NT2/D1 (cell line): ENCODE data around the gene VANGL1.

Source experiments
- DNase-seq: peaks from one replicate; pipeline ENCODE4 v3.0.0-alpha.2; 2011; ENCODE audit warnings: low read depth, low spot score
- H3K27me3 ChIP-seq: 2 replicates; pipeline ENCODE4 v1.6.0; 2011; ENCODE audit warnings: mild to moderate bottlenecking; ENCODE audit not compliant: insufficient read length, insufficient read depth
- H3K36me3 ChIP-seq: 2 replicates; pipeline ENCODE4 v1.6.1; 2011; ENCODE audit warnings: mild to moderate bottlenecking, low read length, mixed read lengths; ENCODE audit not compliant: insufficient read depth, insufficient read length
- H3K4me1 ChIP-seq: 2 replicates; pipeline ENCODE4 v1.5.1; 2011; ENCODE audit not compliant: insufficient read depth, insufficient read length
- H3K4me3 ChIP-seq: 2 replicates; pipeline ENCODE4 v1.5.1; 2011; ENCODE audit warnings: low read depth; ENCODE audit not compliant: insufficient read length
- H3K9ac ChIP-seq: 2 replicates; pipeline ENCODE4 v1.6.0; 2011; ENCODE audit warnings: low read depth; ENCODE audit not compliant: insufficient read length
- H3K9me3 ChIP-seq: 2 replicates; pipeline ENCODE4 v1.5.1; 2011; ENCODE audit warnings: mild to moderate bottlenecking, low read length; ENCODE audit not compliant: insufficient read depth
- SUZ12 ChIP-seq: IDR thresholded peaks from 2 replicates; pipeline ENCODE4 v1.6.1; 2011; ENCODE audit not compliant: insufficient read length, insufficient read depth; ENCODE audit errors: extremely low read depth
- YY1 ChIP-seq: IDR thresholded peaks from 2 replicates; pipeline ENCODE4 v1.6.1; 2011; ENCODE audit not compliant: insufficient read length, insufficient read depth
- ZNF274 ChIP-seq: IDR thresholded peaks from 2 replicates; pipeline ENCODE4 v1.6.1; 2011; ENCODE audit warnings: mild to moderate bottlenecking, low read depth, low read length

Gene VANGL1

DNA sequence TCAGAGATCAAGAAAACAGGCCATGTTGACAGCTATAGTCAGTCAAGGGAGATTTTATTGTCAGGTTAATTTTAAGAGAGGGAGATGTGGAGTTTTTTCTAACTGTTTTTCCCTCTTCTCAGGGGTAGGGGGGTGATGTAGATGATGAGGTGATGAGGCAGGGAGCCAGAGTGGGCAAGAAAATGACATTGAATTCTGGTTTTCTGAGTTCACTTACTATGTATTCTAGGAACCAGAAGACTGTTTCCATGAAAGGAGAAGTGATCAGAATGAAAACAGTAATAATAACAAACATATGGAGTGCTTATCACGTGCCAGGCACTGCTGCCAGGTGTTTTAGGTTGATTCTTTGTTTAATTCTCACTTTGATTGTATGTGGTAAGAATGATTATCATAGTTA lies 86.6 kb downstream of the VANGL1 start:
- no peaks in the 10 kb centered on the region for H3K27me3 ChIP-seq
- no peak for DNase-seq
- no peaks in the 10 kb centered on the region for H3K4me1 ChIP-seq
- no peaks in the 10 kb centered on the region for H3K9me3 ChIP-seq
- no peak overlapping the region for H3K9ac ChIP-seq
- TF ChIP-seq ZNF274 (no peak), YY1 (no peak), SUZ12 (no peak)
- H3K36me3 ChIP-seq: no peaks in the 10 kb centered on the region
- H3K4me3 ChIP-seq: no peak overlapping the region

DNA sequence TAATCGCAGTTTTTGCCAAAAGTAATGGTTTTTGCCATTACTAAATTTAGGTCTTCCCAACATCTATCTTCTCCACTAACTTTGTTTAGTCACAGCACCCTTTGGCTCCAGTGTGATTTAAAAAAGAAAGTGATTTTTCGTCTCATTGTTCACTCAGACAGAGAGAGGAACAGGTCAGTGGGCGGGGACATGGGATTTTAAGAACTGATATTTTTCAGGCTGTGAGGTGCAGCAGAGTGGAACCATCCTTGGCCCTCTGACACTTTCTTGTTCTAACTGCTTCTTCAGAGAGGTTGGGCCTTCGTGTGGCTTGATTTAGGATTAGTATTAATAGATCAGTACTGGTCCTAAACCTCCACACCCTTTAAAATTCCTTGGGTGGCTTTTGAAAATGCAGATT lies 88.0 kb downstream of the VANGL1 start:
- no peaks in the 10 kb centered on the region for H3K4me1 ChIP-seq
- H3K4me3 ChIP-seq: no peak overlapping the region
- H3K9me3 ChIP-seq: no peaks in the 10 kb centered on the region
- H3K27me3 ChIP-seq: no peaks in the 10 kb centered on the region
- no peak for TF ChIP-seq SUZ12
- TF ChIP-seq YY1: no peak
- no peak for TF ChIP-seq ZNF274
- no peak for DNase-seq
- no peak overlapping the region for H3K9ac ChIP-seq
- no peaks in the 10 kb centered on the region for H3K36me3 ChIP-seq

DNA sequence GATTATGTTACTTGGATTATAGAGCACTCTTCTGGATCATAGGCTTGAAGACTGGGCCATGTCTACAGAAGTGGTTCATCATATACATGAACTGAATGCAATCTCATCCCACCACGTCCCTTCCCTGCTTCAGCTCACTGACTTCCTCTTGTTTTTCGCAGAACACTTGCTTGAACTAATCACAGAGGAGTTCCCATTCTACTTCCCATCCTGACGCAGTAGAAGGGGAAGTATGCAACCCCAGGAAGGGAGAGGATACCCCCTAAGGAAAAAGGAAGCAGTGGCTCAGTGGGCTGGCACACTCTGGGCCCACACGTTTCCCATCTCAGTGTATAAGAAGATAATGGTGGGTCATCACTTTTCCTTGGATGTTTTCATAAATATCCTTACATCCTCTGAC lies 90.5 kb downstream of the VANGL1 start:
- no peak overlapping the region for H3K9ac ChIP-seq
- H3K27me3 ChIP-seq: no peaks in the 10 kb centered on the region
- no peaks in the 10 kb centered on the region for H3K9me3 ChIP-seq
- no peak overlapping the region for H3K4me3 ChIP-seq
- peaks cover under 1% of the 10 kb centered on the region for H3K4me1 ChIP-seq
- TF ChIP-seq YY1 (no peak), SUZ12 (no peak), ZNF274 (no peak)
- no peak for DNase-seq
- no peaks in the 10 kb centered on the region for H3K36me3 ChIP-seq

DNA sequence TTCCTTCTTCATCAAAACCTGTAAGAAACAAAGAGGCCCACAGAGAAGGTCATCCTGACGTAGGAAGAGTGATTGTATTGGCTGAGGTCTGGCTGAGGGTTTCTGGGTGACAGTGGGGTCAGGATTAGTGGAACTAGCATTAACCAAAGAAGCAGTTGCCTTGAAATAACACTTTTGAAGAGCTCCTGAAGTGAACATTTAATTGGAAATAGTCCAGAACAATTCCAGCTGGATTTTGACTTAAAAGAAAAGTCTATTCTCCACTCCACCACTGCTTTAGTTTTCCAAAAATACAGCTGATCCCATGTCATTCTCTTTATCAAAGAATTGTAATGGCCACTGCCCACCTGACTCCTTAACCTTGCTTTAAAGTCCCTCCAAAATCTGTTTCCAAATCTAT lies 99.0 kb downstream of the VANGL1 start:
- Histone ChIP-seq H3K36me3 (no peaks in the 10 kb centered on the region), H3K9me3 (no peaks in the 10 kb centered on the region), H3K27me3 (no peaks in the 10 kb centered on the region), H3K4me1 (peaks cover 2% of the 10 kb centered on the region), H3K9ac (no peak overlapping the region), H3K4me3 (no peak overlapping the region)
- TF ChIP-seq ZNF274 (no peak), YY1 (no peak), SUZ12 (no peak)
- DNase-seq: no peak

DNA sequence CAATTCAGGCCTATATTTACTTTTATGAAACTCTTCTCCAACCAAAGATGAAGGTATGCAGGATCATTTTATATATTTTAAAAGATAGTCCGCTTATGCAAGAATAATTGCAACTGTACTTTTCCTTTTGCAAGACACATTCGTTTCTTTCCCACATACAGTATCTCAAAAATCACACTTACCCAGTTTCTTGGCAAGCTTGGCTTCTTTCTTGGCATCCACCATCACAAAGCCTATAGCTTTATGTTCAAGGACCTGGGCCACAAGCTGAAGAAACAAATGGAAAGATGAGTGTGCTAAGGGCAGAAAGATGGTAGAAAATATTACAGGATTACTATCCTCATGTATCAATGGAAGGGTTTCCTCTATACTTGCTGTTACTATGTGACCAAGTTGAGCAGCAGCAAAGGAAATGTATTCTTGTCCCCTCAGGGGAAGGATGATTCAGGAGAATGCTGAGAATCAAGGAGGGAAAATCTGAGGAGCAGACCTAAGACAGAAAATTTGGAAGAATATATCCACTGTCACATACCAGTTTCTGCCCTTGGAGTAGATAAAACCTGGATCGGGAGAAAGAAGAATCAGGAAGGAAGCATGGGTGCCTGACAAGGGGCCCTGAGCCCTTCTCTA lies 103.0 kb downstream of the VANGL1 start:
- no peaks in the 10 kb centered on the region for H3K4me1 ChIP-seq
- H3K4me3 ChIP-seq: no peak overlapping the region
- H3K9ac ChIP-seq: no peak overlapping the region
- TF ChIP-seq YY1 (no peak), SUZ12 (no peak)
- no peak for DNase-seq
- peaks cover 6% of the 10 kb centered on the region for H3K9me3 ChIP-seq
- no peaks in the 10 kb centered on the region for H3K27me3 ChIP-seq
- H3K36me3 ChIP-seq: no peaks in the 10 kb centered on the region

DNA sequence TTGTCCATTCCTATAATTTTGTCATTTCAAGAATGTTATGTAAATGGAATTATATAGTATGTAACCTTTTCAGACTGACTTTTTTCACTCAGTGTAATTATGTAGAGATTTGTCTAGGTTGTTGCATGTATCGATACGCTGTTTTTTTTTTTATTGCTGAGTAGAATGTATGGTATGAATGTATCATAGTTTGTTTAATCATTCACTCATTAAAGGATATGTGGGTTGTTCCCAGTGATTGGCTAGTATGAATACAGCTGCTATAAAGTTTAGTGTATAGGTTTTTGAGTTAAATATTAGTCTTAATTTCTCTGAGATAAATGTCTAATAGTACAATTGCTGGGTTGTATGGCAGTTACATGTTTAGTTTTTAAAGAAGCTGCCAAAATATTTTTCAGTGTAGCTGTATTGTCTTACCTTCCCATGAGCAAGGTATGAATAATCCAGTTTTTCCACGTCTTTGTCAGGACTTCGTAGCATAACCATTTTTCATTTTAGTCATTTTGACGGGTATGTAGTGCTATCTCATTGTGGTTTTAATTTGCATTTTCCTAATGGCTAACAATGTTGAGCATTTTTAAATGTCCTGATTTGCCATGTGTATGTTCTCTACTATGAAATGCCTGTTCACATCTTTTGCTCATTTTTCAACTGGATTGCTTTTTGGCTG lies 104.4 kb downstream of the VANGL1 start:
- TF ChIP-seq SUZ12: no peak
- no peak overlapping the region for H3K4me3 ChIP-seq

More for the DNA sequence above, 104.4 kb downstream of the VANGL1 start:
- H3K27me3 ChIP-seq: no peaks in the 10 kb centered on the region
- H3K36me3 ChIP-seq: no peaks in the 10 kb centered on the region
- no peak overlapping the region for H3K9ac ChIP-seq
- H3K4me1 ChIP-seq: no peaks in the 10 kb centered on the region
- no peak for DNase-seq
- H3K9me3 ChIP-seq: peaks cover 6% of the 10 kb centered on the region
